HG02623 (cell line): ENCODE results near the gene SPIN1.

ENCODE experiments used
- ATAC-seq: cut with Tn5 transposase; IDR thresholded peaks from one replicate; pipeline ENCODE4 v1.9.1; 2021; ENCODE audit warnings: moderate library complexity; ENCODE audit not compliant: unreplicated experiment

Gene SPIN1

GRCh38 chr9:88488166-88488565, 99.9 kb downstream of the SPIN1 start:
- ATAC-seq, result no peak

DNA sequence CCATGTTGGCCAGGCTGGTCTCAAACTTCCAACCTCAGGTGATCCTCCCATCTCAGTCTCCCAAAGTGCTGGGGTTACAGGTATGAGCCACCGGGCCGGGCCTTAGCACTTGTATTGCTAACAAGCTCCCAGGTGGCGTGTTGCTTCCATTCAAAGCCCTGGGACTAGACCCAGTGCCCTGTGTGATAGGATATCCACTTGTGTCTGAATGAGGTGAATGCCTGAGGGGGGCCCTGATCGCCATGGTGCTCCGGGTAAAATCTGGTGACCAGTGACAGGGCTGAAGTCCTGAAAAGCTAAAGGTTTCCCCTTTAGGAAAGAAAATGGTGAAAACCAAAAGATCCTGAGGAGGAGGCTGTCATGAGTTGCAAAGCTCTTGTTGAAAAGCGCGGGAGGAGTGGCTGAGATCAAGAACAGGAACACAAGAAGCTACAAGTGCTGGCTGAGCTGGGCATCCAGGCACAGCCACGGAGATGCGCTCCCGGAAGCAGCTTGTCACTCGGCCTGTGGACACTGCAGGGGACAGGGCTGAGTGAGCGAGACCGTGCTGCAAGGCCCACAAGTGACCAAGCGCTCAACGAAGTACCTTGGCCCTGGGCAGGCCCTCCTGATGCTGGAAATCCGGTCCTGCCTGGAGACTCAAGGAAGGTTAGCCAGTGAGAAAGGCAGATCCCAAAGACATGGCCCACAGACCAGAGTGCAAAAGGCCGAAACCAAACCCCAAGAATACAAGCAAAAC, 106.9 kb downstream of the SPIN1 start:
- ATAC-seq, result no peak

DNA sequence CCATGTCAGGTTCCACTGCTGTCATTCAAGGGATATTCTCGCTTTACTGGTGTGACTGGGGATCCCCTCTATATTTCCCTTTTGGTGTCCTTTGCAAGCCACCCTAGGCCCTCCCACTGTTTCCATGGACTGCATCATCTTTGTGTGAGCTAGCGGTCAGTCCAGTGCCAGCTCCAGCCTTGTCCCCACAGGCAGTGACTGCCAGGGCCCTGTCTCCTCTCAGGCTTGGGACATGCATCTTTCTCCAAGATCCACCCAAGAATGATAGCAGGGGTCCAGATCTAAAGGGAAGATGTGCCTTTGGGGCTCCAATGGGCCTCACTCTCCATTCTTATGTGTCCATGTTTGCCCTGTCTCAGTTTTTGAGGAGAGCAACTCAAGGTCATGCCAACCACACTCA, 109.0 kb downstream of the SPIN1 start:
- ATAC-seq, result no peak

- ATAC-seq, result no peak
Observed at GRCh38 chr9:88498880-88499279, 110.6 kb downstream of the SPIN1 start.

DNA sequence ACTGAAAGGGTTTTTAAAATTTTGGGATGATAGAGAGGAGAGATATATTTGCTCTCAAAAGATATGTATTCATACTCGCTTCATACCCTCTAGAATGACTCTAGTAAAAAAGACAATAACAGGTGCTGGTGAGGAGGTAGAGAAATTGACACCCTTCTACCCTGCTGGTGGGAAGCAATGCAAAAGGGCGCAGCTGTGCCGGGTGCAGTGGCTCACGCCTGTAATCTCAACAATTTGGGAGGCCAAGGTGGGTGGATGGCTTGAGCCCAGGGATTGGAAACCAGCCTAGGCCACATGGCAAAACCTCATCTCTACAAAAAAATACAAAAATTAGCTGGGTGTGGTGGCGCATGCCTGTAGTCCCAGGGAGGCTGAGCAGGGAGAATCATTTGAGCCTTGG, 112.8 kb downstream of the SPIN1 start:
- no peak for ATAC-seq

DNA sequence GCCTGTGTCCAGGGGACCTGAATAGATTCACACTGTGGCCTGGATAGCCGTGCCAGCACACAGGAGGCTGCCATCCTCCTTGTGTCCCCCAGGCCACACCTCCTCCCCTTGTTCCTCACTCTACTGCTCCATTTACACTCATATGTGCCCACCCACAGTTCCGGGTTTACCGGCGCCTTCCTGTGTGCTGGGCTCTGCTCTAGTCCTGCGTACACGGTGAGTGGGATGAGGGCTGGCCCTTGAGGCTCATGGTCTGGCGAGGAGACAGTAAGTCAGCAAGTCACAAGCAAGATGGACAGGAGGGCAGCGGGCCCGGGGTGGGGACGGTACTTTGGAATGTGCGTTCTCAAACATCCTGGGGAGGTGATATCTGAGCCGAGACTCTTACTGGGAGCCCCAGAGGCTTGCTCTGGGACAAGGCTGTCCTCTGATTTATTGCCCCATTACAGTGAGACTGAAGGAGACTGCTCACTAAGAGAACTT, 114.3 kb downstream of the SPIN1 start:
- no peak for ATAC-seq

DNA sequence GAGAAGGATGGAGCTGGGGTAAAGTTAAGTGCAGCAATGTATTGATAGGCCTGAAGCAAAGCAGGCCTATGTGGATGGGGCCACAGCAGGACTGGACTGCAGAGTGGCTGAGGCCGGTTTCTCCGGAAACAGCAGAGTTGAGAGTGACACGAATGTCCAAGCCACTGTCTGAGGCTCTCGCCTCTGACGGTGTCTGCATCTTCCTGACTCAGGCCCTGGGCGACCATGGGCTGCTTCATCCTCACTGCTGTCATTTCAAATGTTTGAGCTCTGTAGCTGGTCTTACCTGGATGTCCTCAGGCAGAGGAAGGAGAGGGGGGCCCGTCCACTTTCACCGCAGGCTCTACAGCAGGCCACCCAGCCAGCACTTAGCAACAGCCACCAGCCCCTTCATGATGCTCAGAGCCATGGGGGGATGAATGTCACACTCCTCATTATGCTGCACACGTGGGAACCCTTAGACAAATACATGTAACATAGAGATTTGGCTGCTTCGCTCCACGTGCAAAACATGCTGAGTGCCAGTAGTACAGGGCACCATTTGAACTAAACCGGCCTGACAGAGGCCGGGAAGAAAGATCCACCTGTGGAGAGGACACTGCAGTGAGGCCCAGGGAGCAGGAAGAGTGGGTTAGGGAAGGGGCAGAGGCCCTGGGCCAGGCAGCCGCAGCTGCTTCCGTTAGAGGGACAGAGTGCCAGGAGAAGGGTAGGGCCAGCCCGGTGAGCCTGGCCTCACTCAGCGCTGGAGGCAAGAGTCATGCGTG, 115.0 kb downstream of the SPIN1 start:
- no peak for ATAC-seq

DNA sequence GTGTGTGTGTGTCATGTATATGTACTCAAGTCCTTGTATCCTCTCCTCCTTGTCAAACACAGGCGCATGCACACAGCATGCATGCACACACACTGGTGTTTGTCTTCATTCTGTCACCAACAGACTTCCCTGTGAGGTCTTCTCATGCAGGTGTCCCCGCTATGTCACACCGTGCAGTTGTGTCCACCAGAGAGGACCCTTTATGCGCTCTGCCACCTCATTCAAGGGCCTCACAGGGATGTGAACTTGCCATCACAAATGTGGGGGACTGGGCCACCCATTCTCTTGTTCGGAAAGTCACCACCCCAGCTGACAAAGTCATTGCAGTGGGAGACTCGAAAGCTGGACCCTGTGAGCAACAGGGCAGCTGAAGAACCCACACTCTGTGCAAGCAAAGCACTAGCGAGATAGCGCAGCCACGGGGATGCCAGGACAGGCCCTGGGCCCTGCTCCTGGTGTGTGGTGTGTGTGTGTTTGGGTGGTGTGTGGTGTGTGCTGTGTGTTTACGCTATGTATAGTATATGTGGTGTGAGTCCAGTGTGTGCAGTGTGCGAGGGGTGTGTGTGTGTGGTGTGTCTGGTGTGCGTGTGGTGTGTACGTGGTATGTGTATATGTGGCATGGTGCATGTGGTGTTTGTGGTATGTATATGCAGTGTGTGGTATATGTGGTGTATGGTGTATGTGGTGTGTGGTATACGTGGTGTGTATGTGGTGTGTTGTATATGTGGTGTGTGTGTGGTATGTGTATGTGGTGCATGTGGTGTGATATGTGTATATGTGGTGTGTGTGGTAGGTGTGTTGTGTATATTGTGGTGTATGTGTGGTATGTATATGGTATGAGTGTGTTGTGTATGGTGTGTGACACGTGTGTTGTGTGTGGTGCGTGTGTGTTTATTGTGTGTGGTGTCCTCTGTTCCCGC, 115.9 kb downstream of the SPIN1 start:
- ATAC-seq, result no peak

GRCh38 chr9:88508326-88508725, 120.1 kb downstream of the SPIN1 start:
- ATAC-seq, result no peak

DNA sequence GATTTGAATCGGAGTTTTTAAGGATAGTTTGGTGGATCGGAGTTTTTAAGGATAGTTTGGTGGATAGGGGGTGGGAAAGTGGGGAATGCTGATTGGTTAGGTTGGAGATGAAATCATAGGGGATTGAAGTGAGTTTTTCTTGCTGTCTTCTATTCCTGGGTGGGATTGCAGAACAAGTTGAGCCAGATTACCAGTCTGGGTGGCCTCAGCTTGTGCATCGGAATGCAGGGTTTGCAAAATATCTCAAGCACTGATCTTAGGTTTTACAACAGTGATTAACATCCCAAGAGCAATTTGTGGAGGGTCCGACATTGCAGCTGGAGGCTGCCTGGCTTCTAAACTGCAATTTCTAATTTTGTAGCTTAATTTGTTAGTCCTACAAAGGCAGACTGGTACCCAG, 123.7 kb downstream of the SPIN1 start:
- no peak for ATAC-seq

- no peak for ATAC-seq
Observed at GRCh38 chr9:88514247-88514646, 126.0 kb downstream of the SPIN1 start.

DNA sequence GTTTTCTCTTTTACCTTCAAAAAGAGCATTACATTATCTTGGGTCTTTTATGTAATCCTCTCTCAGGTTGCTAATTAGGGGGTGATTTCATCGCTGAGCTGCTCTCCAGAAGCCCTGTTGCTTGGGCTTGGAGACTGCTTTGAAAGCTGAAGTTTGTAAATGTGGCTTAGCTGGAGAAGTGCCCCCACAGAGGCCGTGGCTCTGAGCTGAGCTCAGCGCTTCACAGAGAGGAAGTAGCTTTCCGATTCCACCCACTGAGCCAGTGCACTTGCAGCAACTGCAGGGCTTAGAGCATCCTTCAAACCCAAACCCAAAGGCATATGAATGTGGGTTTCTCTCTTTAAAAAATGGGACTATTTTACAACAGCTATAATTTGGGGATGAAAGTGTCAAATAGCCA, 133.1 kb downstream of the SPIN1 start:
- ATAC-seq, result no peak

GRCh38 chr9:88522360-88522759, 134.1 kb downstream of the SPIN1 start:
- no peak for ATAC-seq

- ATAC-seq, result no peak
Observed at GRCh38 chr9:88523056-88523455, 134.8 kb downstream of the SPIN1 start.

GRCh38 chr9:88524911-88525310, 136.7 kb downstream of the SPIN1 start:
- ATAC-seq, result no peak

DNA sequence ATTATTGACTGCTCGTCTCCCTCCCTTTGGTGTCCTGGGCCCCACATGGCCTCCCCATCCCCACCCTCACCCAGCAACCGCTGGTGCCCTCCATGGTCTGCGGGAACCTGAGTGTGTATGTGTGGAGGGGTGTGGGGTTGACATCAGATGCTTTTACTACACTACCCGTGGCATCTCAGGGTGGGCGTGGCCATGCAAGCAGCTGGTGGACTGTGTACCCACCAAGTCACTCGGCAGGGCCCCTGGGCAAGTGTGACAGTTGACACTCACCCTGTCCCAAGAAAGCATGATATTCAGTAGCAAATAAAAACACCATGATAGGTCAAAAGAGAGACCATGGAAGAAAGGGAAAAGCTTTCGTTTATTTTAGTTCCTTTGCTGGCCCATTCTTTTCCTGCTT, 139.4 kb downstream of the SPIN1 start:
- no peak for ATAC-seq
